NB4 (cell line): Measurements from ENCODE around the gene PXMP4.
A peak's percentile ranks its signal among the peaks of the same experiment; 100 is the strongest.

Source experiments
- DNase-seq: peaks from one replicate; pipeline ENCODE4 v3.0.0; 2010; ENCODE audit warnings: low read depth
- H3K4me3 ChIP-seq: one replicate; pipeline ENCODE4 v1.5.1; 2011; ENCODE audit warnings: mild to moderate bottlenecking, low read depth, low read length, moderate library complexity
- CTCF ChIP-seq: IDR thresholded peaks from one replicate; pipeline ENCODE4 v1.5.1; 2012; ENCODE audit warnings: low read depth, low read length
- MYC ChIP-seq: IDR thresholded peaks from 2 replicates; pipeline ENCODE4 v1.6.1; 2011; ENCODE audit warnings: low read depth, low read length
- POLR2A ChIP-seq: IDR thresholded peaks from 2 replicates; pipeline ENCODE4 v1.6.1; 2011; ENCODE audit warnings: mild to moderate bottlenecking; ENCODE audit not compliant: insufficient read length; ENCODE audit errors: extremely low read depth
- TF ChIP-seq, protein P1 (sequence below): IDR thresholded peaks from 2 replicates; pipeline ENCODE4 v1.6.1; 2011; ENCODE audit warnings: low read depth, low read length

PXMP4 gene

DNA sequence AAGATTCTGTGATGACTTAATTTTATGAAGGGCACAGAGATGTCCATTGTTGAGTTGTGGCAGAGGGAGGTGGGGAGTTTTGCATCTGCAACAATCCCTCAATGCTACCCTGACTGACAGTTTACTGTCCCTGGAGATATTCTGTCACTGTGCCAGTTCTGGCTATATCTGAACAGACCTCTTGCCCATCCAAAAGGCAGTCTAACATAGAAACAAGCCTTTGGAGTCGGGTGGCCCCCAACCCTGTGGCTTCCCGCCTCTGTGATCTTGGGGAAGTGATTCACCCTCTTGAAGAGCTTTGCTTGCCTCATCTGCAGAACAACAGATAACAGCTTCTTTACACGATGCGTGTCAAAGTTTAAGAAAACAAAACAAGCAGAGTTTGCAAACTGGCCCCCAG, 30.1 kb downstream of the PXMP4 start:
- H3K4me3 ChIP-seq: peak overlapping the region; percentile 40
- peak; percentile 98 for DNase-seq
- TF ChIP-seq POLR2A (no peak), CTCF (no peak), MYC (0 out of 2 replicates have a peak, but pooled peaks have one; percentile 55)
- TF ChIP-seq, protein P1, sequence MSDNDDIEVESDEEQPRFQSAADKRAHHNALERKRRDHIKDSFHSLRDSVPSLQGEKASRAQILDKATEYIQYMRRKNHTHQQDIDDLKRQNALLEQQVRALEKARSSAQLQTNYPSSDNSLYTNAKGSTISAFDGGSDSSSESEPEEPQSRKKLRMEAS: peak; percentile 65; the same call in 1 of the 2 replicates

DNA sequence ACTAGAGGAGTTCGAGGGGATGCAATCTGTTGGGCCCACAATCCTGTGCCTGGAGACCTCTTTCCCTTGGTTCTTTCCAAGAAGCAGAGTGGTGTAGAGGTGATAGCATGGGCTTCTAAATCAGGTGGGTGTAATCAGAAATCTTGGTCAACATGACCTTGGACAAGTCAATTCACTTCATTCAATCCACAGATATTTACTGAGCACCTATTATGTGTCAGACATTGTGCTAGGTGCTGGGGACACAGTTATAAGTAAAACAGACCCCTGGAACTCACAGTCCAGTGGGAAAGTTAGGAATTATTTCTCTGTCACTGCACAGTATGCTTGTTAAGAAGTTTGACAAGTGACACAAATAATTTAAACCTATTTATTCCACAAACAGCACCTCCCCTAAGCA, 30.6 kb downstream of the PXMP4 start:
- no peak overlapping the region for H3K4me3 ChIP-seq
- DNase-seq: no peak
- TF ChIP-seq, protein P1: no peak
- TF ChIP-seq CTCF: no peak
- TF ChIP-seq MYC: no peak
- TF ChIP-seq POLR2A: no peak

DNA sequence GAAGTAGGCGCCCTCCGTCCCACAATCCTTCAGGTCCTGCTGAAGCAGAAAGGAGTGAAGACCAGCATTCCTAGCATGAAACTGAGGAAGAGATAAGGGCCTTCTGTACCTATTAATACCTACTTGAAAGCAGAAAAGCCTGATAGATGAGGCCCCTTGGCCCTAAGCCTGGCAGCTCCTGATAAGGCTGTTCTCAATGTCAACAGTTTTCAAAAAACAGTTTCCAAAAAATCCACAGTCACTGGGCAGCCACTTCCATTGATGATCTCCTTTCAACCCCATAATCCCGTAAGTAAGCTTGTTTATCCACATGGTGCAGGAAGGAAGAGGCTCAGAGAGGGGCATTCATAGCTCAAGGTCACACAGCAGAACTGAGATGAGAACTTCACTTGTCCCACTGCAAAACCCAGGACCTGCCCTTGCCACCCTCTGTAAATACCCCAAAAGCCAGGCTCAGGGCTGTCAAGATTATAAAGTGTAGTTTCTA, 31.1 kb downstream of the PXMP4 start:
- TF ChIP-seq, protein P1: no peak
- H3K4me3 ChIP-seq: no peak overlapping the region
- DNase-seq: peak; percentile 3

- DNase-seq: peak; percentile 4
- no peak overlapping the region for H3K4me3 ChIP-seq
- TF ChIP-seq POLR2A: no peak
- TF ChIP-seq, protein P1: no peak
These were observed 31.8 kb downstream of the PXMP4 start for GRCh38 chr20:33687993-33688937.

GRCh38 chr20:33687370-33687915, 32.7 kb downstream of the PXMP4 start:
- TF ChIP-seq, protein P1: peak; percentile 92
- TF ChIP-seq CTCF: no peak
- peak; percentile 97 for DNase-seq
- H3K4me3 ChIP-seq: no peak overlapping the region

DNA sequence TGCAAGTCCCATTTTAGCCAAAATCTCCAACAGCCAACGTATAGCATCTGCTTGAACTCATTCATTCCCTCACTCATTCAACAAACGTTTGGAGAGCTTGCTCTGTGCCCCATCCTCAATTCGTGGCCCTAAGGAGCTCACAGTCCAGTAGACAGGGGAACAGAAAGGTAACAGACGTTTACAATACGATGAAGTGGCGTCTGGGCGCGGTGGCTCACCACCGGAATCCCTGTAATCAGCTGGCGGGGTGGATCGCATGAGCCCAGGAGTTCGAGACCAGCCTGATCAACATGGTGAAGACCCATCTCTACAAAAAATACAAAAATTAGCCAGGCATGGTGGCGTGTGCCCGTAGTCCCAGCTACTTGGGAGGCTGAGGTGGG, 33.1 kb downstream of the PXMP4 start:
- DNase-seq: peak; percentile 31
- H3K4me3 ChIP-seq: peak overlapping the region; percentile 43
- TF ChIP-seq POLR2A (no peak), CTCF (no peak), MYC (no peak)
- TF ChIP-seq, protein P1: no peak
